Measurements from ENCODE around the gene TSHR.

DNA sequence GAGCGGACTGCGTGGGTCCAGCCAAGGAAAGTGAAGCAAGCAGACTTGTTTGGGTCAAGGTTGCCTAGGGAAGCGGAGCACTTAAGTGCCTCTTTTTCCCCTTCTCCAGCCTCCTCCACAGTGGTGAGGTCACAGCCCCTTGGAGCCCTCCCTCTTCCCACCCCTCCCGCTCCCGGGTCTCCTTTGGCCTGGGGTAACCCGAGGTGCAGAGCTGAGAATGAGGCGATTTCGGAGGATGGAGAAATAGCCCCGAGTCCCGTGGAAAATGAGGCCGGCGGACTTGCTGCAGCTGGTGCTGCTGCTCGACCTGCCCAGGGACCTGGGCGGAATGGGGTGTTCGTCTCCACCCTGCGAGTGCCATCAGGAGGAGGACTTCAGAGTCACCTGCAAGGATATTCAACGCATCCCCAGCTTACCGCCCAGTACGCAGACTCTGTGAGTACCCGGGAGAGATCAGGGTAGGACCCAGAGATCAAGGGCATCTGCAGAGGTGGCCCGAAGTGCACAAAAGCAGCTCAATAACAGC is at the start of gene TSHR:
- TF ChIP-seq, protein P1, sequence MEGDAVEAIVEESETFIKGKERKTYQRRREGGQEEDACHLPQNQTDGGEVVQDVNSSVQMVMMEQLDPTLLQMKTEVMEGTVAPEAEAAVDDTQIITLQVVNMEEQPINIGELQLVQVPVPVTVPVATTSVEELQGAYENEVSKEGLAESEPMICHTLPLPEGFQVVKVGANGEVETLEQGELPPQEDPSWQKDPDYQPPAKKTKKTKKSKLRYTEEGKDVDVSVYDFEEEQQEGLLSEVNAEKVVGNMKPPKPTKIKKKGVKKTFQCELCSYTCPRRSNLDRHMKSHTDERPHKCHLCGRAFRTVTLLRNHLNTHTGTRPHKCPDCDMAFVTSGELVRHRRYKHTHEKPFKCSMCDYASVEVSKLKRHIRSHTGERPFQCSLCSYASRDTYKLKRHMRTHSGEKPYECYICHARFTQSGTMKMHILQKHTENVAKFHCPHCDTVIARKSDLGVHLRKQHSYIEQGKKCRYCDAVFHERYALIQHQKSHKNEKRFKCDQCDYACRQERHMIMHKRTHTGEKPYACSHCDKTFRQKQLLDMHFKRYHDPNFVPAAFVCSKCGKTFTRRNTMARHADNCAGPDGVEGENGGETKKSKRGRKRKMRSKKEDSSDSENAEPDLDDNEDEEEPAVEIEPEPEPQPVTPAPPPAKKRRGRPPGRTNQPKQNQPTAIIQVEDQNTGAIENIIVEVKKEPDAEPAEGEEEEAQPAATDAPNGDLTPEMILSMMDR (IDR thresholded peaks at IDR 0.05): no peak
- TF ChIP-seq POLR2A (IDR thresholded peaks at IDR 0.05): no peak
